Femur (tissue), 1 donor: ENCODE results near the gene CTIF.
A peak's percentile ranks its signal among the peaks of the same experiment; 100 is the strongest.
"Not testable (repeated sequence)": the region's sequence is repeated elsewhere in the genome, so short reads cannot be mapped to it uniquely, and the experiment has no call there.

Source experiments
- DNase-seq: peaks from one replicate; pipeline ENCODE4 v3.0.0-alpha.2; 2017

The CTIF gene

GRCh38 chr18:48711651-48712486 is 173.0 kb downstream of the CTIF start:
- DNase-seq: peak; percentile 73

- DNase-seq: peak; percentile 88
Measured at GRCh38 chr18:48713309-48713708, 174.5 kb downstream of the CTIF start.

- DNase-seq: no peak
Measured at GRCh38 chr18:48714873-48715272, 176.0 kb downstream of the CTIF start.

GRCh38 chr18:48715711-48716361 is 177.0 kb downstream of the CTIF start:
- peak; percentile 36 for DNase-seq

GRCh38 chr18:48717227-48717626 is 178.4 kb downstream of the CTIF start:
- not testable (repeated sequence) for DNase-seq

- no peak for DNase-seq
Measured at GRCh38 chr18:48718251-48718959, 179.6 kb downstream of the CTIF start.

- no peak for DNase-seq
Measured at GRCh38 chr18:48719388-48719787, 180.6 kb downstream of the CTIF start.

GRCh38 chr18:48719974-48720654 is 181.3 kb downstream of the CTIF start:
- no peak for DNase-seq

GRCh38 chr18:48720655-48721025 is 181.8 kb downstream of the CTIF start:
- no peak for DNase-seq

GRCh38 chr18:48721312-48721711 is 182.5 kb downstream of the CTIF start:
- no peak for DNase-seq

- no peak for DNase-seq
Measured at GRCh38 chr18:48723016-48723415, 184.2 kb downstream of the CTIF start.

GRCh38 chr18:48723837-48724236 is 185.0 kb downstream of the CTIF start:
- DNase-seq: no peak

GRCh38 chr18:48724442-48724841 is 185.6 kb downstream of the CTIF start:
- DNase-seq: no peak

- DNase-seq: no peak
Measured at GRCh38 chr18:48724939-48725338, 186.1 kb downstream of the CTIF start.

- DNase-seq: no peak
Measured at GRCh38 chr18:48725562-48725961, 186.7 kb downstream of the CTIF start.

GRCh38 chr18:48727681-48728080 is 188.8 kb downstream of the CTIF start:
- DNase-seq: no peak

GRCh38 chr18:48728204-48728833 is 189.5 kb downstream of the CTIF start:
- peak; percentile 66 for DNase-seq

- DNase-seq: no peak
Measured at GRCh38 chr18:48729404-48729803, 190.6 kb downstream of the CTIF start.

- no peak for DNase-seq
Measured at GRCh38 chr18:48730010-48730409, 191.2 kb downstream of the CTIF start.

GRCh38 chr18:48732767-48733424 is 194.1 kb downstream of the CTIF start:
- DNase-seq: no peak

- DNase-seq: no peak
Measured at GRCh38 chr18:48733643-48734253, 194.9 kb downstream of the CTIF start.

GRCh38 chr18:48734460-48734859 is 195.6 kb downstream of the CTIF start:
- no peak for DNase-seq
